ENCODE results near the gene BBS9. TPM values are rescaled to one million over a fixed set of nuclear protein-coding genes. Genes with fewer than 3 reads are reported as not detected.
"Not testable (repeated sequence)": the region's sequence is repeated elsewhere in the genome, so short reads cannot be mapped to it uniquely, and the experiment has no call there.

Gene BBS9
- total and polyA plus RNA-seq, 3 donors from 2014 or later = 39.3 to 55.7 (median 53.3) TPM

- no peaks in the 10 kb centered on the region for H3K36me3 ChIP-seq (ENCODE audit: low read depth, missing control alignments)
- no peak overlapping the region for H3K27ac ChIP-seq
- H3K4me1 ChIP-seq = no peaks in the 10 kb centered on the region
- DNase-seq = no peak
- no peak for TF ChIP-seq CTCF (IDR thresholded peaks at IDR 0.05)
- no peak for TF ChIP-seq POLR2A (IDR thresholded peaks at IDR 0.05)
- 73 to 76% methylated on average over 7 of the region's 7 CpGs for WGBS, 2 donors
- no peaks in the 10 kb centered on the region for H3K9me3 ChIP-seq
- no peaks in the 10 kb centered on the region for H3K27me3 ChIP-seq
- H3K4me3 ChIP-seq = no peak overlapping the region
- intact Hi-C loops (cut with DNase I; ENCODE audit: low total_unique reads) = no loop called here
Observed at GRCh38 chr7:33089142-33089541, 40.2 kb upstream of the BBS9 start.

- H3K27me3 ChIP-seq = no peaks in the 10 kb centered on the region
- WGBS, 2 donors = 84 to 86% methylated on average over 4 of the region's 4 CpGs
- no peak overlapping the region for H3K27ac ChIP-seq
- intact Hi-C loops (cut with DNase I; ENCODE audit: low total_unique reads) = no loop called here
- H3K4me1 ChIP-seq = no peaks in the 10 kb centered on the region
- no peak overlapping the region for H3K4me3 ChIP-seq
- H3K36me3 ChIP-seq (ENCODE audit: low read depth, missing control alignments) = no peaks in the 10 kb centered on the region
- no peaks in the 10 kb centered on the region for H3K9me3 ChIP-seq
- no peak for DNase-seq
- TF ChIP-seq CTCF (IDR thresholded peaks at IDR 0.05) (no peak), POLR2A (IDR thresholded peaks at IDR 0.05) (no peak)
Observed at GRCh38 chr7:33091111-33091531, 38.2 kb upstream of the BBS9 start.

DNA sequence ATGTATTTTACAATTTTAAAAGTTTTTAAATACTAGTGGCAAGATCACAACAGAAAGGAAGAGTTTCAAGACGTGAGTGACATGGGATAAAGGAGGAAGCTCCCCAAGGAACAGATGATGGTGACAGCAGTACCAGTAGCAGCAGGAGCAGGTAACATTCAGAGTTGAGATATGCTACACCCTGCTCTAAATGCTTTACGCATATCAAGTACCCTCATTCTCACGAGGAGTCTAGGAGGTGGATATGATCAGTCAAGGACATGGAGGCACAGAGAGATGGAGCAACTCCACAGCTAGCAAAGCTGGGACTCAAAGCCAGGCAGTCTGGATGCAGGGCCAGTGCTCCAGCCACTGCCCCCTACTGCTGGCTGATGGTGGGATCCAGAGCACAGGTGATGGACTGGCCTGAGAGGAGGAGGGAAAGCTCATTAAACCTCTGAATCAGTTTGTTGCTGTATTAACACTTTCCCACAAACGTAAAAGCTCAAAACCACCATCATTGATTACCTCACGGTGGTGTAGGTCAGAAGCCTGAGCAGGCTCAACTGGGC is 37.6 kb upstream of the BBS9 start:
- no peaks in the 10 kb centered on the region for H3K36me3 ChIP-seq (ENCODE audit: low read depth, missing control alignments)
- 85 to 86% methylated on average over 5 of the region's 5 CpGs for WGBS, 2 donors

DNA sequence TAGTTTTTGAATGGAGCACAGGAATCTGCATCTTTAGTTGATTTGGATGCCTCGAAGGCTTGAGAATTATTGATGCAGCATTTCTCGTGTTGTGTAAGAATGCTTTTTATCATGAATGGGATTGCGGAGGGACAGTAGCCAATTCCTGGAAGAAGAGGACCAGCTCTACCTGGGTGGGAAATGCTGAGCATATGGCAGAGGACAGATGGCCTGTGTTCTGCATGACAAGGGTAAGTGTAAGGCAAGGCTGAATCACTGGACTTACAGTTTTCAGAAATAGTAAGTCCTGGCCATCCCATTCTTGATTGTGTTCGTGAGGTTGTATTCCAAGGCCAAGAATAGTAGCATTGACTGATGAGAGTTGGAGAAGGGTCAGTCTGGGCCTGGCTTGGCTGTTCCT is 36.1 kb upstream of the BBS9 start:
- TF ChIP-seq POLR2A (IDR thresholded peaks at IDR 0.05) (no peak), CTCF (IDR thresholded peaks at IDR 0.05) (no peak)
- intact Hi-C loops (cut with DNase I; ENCODE audit: low total_unique reads) = no loop called here
- H3K27me3 ChIP-seq = no peaks in the 10 kb centered on the region
- H3K4me3 ChIP-seq = no peak overlapping the region
- H3K27ac ChIP-seq = no peak overlapping the region
- H3K36me3 ChIP-seq (ENCODE audit: low read depth, missing control alignments) = no peaks in the 10 kb centered on the region
- 88% methylated on average over 4 of the region's 4 CpGs for WGBS, 2 donors
- DNase-seq = no peak
- no peaks in the 10 kb centered on the region for H3K4me1 ChIP-seq
- no peaks in the 10 kb centered on the region for H3K9me3 ChIP-seq

More for the DNA sequence above, 37.6 kb upstream of the BBS9 start:
- H3K4me1 ChIP-seq = no peaks in the 10 kb centered on the region
- H3K27ac ChIP-seq = no peak overlapping the region
- intact Hi-C loops (cut with DNase I; ENCODE audit: low total_unique reads) = no loop called here
- DNase-seq = no peak
- TF ChIP-seq POLR2A (IDR thresholded peaks at IDR 0.05) (no peak), CTCF (IDR thresholded peaks at IDR 0.05) (no peak)
- H3K9me3 ChIP-seq = no peaks in the 10 kb centered on the region
- H3K27me3 ChIP-seq = no peaks in the 10 kb centered on the region
- no peak overlapping the region for H3K4me3 ChIP-seq

- DNase-seq; H3K4me1 ChIP-seq; H3K36me3 ChIP-seq (ENCODE audit: low read depth, missing control alignments); intact Hi-C loops (cut with DNase I; ENCODE audit: low total_unique reads); H3K4me3 ChIP-seq; H3K9me3 ChIP-seq; H3K27me3 ChIP-seq; H3K27ac ChIP-seq: not testable (repeated sequence)
- WGBS, 2 donors = 51 to 60% methylated on average over 3 of the region's 6 CpGs
Observed at GRCh38 chr7:33094745-33095275, 34.6 kb upstream of the BBS9 start.

Data from testis (tissue), 3 donors.